Loucy (cell line): Measurements from ENCODE around the gene SHISAL2A.
A peak's percentile ranks its signal among the peaks of the same experiment; 100 is the strongest.

Experiments
- H2AFZ ChIP-seq: fragments of 200-600 bp; sonication (generic); 2 replicates; pipeline ENCODE4 v1.6.0; 2016; ENCODE audit warnings: antibody characterized with exemption, mild to moderate bottlenecking, low read length, moderate library complexity
- H3F3A ChIP-seq: fragments of 200-600 bp; 2 replicates; pipeline ENCODE4 v1.6.0; 2016; ENCODE audit warnings: antibody characterized with exemption, low read depth, mild to moderate bottlenecking
- H3K27me3 ChIP-seq: fragments of 200-600 bp; sonication (generic); 2 replicates; pipeline ENCODE4 v1.6.1; 2014; ENCODE audit warnings: low read length, mild to moderate bottlenecking; ENCODE audit not compliant: insufficient read depth, poor library complexity, severe bottlenecking
- H3K36me3 ChIP-seq: fragments of 200-600 bp; sonication (generic); 2 replicates; pipeline ENCODE4 v1.6.1; 2016; ENCODE audit warnings: low read length; ENCODE audit not compliant: insufficient read depth
- H3K4me1 ChIP-seq: fragments of 200-600 bp; sonication (generic); 2 replicates; pipeline ENCODE4 v1.5.1; 2014; ENCODE audit warnings: low read length, mild to moderate bottlenecking; ENCODE audit not compliant: insufficient read depth, poor library complexity, severe bottlenecking
- H3K4me2 ChIP-seq: fragments of 200-600 bp; sonication (generic); 2 replicates; pipeline ENCODE4 v1.6.0; 2014; ENCODE audit warnings: antibody characterized with exemption, low read length, low read depth, mild to moderate bottlenecking; ENCODE audit not compliant: poor library complexity, severe bottlenecking
- H3K4me3 ChIP-seq: fragments of 200-600 bp; sonication (generic); 2 replicates; pipeline ENCODE4 v1.5.1; 2014; ENCODE audit warnings: low read length, mild to moderate bottlenecking, mixed read lengths; ENCODE audit not compliant: poor library complexity, severe bottlenecking
- H3K79me2 ChIP-seq: fragments of 200-600 bp; sonication (generic); 2 replicates; pipeline ENCODE4 v1.6.1; 2014; ENCODE audit warnings: low read length; ENCODE audit not compliant: insufficient read depth
- H3K9ac ChIP-seq: fragments of 200-600 bp; sonication (generic); 2 replicates; pipeline ENCODE4 v1.6.0; 2014; ENCODE audit warnings: mild to moderate bottlenecking, low read depth, low read length, moderate library complexity; ENCODE audit not compliant: poor library complexity, severe bottlenecking
- H3K9me2 ChIP-seq: fragments of 200-600 bp; sonication (generic); replicated peaks from 2 replicates; pipeline ENCODE4 v1.6.1; 2016; ENCODE audit warnings: low read depth, low read length, mixed read lengths
- H3K9me3 ChIP-seq: fragments of 200-600 bp; sonication (generic); 2 replicates; pipeline ENCODE4 v1.6.1; 2014; ENCODE audit warnings: mild to moderate bottlenecking, antibody characterized with exemption, low read length, low read depth; ENCODE audit not compliant: insufficient read depth
- H4K20me1 ChIP-seq: fragments of 200-600 bp; sonication (generic); 2 replicates; pipeline ENCODE4 v1.6.0; 2014; ENCODE audit warnings: antibody characterized with exemption, low read length, mild to moderate bottlenecking; ENCODE audit not compliant: insufficient read depth, poor library complexity, severe bottlenecking
- EZH2phosphoT487 ChIP-seq: fragments of 200-600 bp; IDR thresholded peaks from 2 replicates; pipeline ENCODE4 v1.6.1; 2018; ENCODE audit warnings: antibody characterized with exemption, mild to moderate bottlenecking, moderate library complexity, borderline replicate concordance
- TF ChIP-seq, protein P1 (sequence below): fragments of 200-600 bp; sonication (generic); conservative IDR thresholded peaks from 2 replicates; pipeline ENCODE4 v1.5.1; 2014; ENCODE audit warnings: mild to moderate bottlenecking, antibody characterized with exemption, low read length

Gene SHISAL2A

DNA sequence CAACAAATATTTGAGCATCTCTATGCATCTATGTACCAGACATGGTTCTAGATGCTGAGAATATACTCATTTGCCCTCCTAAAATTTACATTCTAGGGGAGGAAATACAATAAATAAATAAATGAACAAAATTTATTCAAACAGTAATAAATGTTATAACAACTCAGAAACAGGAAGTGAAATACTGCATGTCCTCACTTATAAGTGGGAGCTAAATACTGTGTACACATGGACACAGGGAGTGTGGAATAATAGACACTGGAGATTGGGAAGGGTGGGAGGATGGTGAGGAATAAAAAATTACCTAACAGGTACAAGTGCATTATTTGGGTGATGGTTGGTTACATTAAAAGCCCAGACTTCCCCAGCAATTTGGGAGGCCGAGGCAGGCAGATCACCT lies 60.9 kb downstream of the SHISAL2A start:
- Histone ChIP-seq H3K9ac (no peak overlapping the region), H3K79me2 (peaks cover 59% of the 10 kb centered on the region), H3K9me3 (no peaks in the 10 kb centered on the region), H2AFZ (no peak overlapping the region), H3K4me2 (peak overlapping the region; percentile 16), H3K36me3 (peaks cover 16% of the 10 kb centered on the region; the same call in 1 of the 2 replicates), H4K20me1 (no peaks in the 10 kb centered on the region), H3K9me2 (no peaks in the 10 kb centered on the region), H3K4me3 (no peak overlapping the region), H3K4me1 (peaks cover 13% of the 10 kb centered on the region), H3K27me3 (no peaks in the 10 kb centered on the region), H3F3A (no peaks in the 10 kb centered on the region)
- TF ChIP-seq EZH2phosphoT487, result no peak
- TF ChIP-seq, protein P1, sequence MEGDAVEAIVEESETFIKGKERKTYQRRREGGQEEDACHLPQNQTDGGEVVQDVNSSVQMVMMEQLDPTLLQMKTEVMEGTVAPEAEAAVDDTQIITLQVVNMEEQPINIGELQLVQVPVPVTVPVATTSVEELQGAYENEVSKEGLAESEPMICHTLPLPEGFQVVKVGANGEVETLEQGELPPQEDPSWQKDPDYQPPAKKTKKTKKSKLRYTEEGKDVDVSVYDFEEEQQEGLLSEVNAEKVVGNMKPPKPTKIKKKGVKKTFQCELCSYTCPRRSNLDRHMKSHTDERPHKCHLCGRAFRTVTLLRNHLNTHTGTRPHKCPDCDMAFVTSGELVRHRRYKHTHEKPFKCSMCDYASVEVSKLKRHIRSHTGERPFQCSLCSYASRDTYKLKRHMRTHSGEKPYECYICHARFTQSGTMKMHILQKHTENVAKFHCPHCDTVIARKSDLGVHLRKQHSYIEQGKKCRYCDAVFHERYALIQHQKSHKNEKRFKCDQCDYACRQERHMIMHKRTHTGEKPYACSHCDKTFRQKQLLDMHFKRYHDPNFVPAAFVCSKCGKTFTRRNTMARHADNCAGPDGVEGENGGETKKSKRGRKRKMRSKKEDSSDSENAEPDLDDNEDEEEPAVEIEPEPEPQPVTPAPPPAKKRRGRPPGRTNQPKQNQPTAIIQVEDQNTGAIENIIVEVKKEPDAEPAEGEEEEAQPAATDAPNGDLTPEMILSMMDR, result no peak

DNA sequence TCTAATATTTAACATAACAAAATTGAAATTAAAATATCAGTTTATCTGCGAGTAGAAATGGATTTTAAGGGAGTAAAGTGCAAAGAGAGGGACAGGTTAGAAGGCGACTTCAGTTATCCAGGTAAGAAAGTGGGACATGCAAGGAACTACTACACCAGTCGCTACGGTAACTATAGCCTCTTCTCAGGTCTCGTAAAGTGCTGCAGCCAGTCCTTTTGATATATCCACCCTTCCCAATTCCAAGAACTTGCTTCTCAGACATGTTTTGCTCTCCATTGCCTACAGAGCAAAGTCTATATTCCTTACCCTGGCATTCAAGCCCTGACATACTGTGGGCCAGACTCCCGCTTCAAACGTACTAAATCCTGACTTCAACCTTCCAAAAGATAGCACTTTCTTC lies 62.7 kb downstream of the SHISAL2A start:
- peaks cover 10% of the 10 kb centered on the region for H3K4me1 ChIP-seq
- H3K79me2 ChIP-seq, result peaks cover 59% of the 10 kb centered on the region
- no peaks in the 10 kb centered on the region for H3K9me3 ChIP-seq
- H4K20me1 ChIP-seq, result no peaks in the 10 kb centered on the region
- H3K4me2 ChIP-seq, result peak overlapping the region; percentile 97
- H3K36me3 ChIP-seq, result peaks cover 16% of the 10 kb centered on the region; the same call in 1 of the 2 replicates
- TF ChIP-seq EZH2phosphoT487, result no peak
- TF ChIP-seq, protein P1, result no peak
- H3K27me3 ChIP-seq, result no peaks in the 10 kb centered on the region
- no peaks in the 10 kb centered on the region for H3F3A ChIP-seq
- H3K9ac ChIP-seq, result no peak overlapping the region
- H3K9me2 ChIP-seq, result no peaks in the 10 kb centered on the region
- H2AFZ ChIP-seq, result no peak overlapping the region
- peak overlapping the region; percentile 15 for H3K4me3 ChIP-seq

DNA sequence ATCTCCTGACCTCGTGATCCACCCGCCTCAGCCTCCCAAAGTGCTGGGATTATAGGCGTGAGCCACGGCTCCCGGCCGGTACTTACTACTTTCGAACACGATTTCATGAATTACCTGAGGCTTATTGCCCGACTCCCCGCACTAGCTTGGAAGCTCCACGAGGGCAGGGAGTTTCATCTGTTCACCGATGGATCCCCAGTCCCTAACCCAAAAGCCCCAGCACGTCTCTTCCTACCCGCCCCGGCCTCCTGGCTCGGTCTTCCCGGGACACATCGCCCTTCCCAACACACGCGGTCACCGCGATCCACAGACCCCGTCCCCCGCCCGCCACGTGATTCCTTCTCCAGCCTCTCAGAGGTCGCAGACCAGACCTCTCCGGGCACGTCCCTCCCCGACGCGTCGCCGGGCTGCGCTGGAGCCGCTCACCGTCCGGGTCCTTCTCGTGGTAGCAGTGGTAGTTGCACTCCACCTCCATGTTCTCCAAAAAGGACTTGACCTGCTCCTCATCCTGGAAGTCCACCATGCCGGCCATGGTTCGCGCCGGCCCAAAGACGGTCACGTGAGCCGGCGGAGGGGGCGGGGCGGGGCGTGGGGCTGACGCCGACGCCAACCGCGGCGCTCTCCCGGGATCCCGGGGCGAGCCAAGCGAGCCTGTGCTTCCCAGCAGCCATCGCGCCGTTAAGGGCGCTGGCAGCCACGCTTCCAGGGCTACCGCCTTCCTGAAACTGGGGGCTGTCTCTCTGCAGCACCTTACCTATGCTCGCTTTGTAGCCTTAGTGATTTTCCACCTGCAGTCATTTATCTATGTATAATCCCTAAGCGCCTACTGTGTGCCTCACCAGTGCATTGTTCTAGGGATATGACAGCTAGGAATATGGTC lies 65.1 kb downstream of the SHISAL2A start, which contains the start of gene COA7:
Gene COA7 (minus strand): TSS at position 553 of the 880 bp plus-strand sequence. CDS start 21 bp downstream, at position 532.
- Histone ChIP-seq H3K9ac (peak within 1 kb of the TSS; percentile 80), H3K4me2 (peak within 1 kb of the TSS; percentile 97), H3K9me3 (no peaks in the 10 kb centered on the region), H3F3A (no peaks in the 10 kb centered on the region), H4K20me1 (no peaks in the 10 kb centered on the region), H3K4me3 (peak within 1 kb of the TSS; percentile 89), H2AFZ (peak within 1 kb of the TSS; percentile 99), H3K27me3 (no peaks in the 10 kb centered on the region), H3K79me2 (peaks cover 53% of the 10 kb centered on the region), H3K9me2 (no peaks in the 10 kb centered on the region), H3K36me3 (no peaks in the 10 kb centered on the region), H3K4me1 (peaks cover 15% of the 10 kb centered on the region)
- TF ChIP-seq, protein P1, result no peak
- TF ChIP-seq EZH2phosphoT487, result no peak
